OCI-LY1 (cell line): ENCODE results near the gene NBEA.

Experiments used
- H2AFZ ChIP-seq: fragments of 200-600 bp; sonication (generic), shearing (Covaris generic); 2 replicates; pipeline ENCODE4 v1.6.0; 2014; ENCODE audit warnings: antibody characterized with exemption, mild to moderate bottlenecking, low read length
- H3F3A ChIP-seq: fragments of 200-600 bp; sonication (generic), shearing (Covaris generic); 2 replicates; pipeline ENCODE4 v1.6.0; 2014; ENCODE audit warnings: mild to moderate bottlenecking, antibody characterized with exemption, low read length, moderate library complexity; ENCODE audit not compliant: insufficient read depth
- H3K27ac ChIP-seq: fragments of 200-600 bp; sonication (generic); 2 replicates; pipeline ENCODE4 v1.5.1; 2014; ENCODE audit warnings: low read length, mixed run types, mild to moderate bottlenecking, low read depth; ENCODE audit not compliant: poor library complexity, severe bottlenecking
- H3K27me3 ChIP-seq: fragments of 200-600 bp; sonication (generic); 2 replicates; pipeline ENCODE4 v1.6.0; 2014; ENCODE audit warnings: antibody characterized with exemption, mild to moderate bottlenecking, low read length, moderate library complexity; ENCODE audit not compliant: insufficient read depth
- H3K36me3 ChIP-seq: fragments of 200-600 bp; sonication (generic); 2 replicates; pipeline ENCODE4 v1.6.1; 2014; ENCODE audit warnings: mild to moderate bottlenecking, antibody characterized with exemption, low read length, moderate library complexity, mixed read lengths; ENCODE audit not compliant: insufficient read depth
- H3K4me1 ChIP-seq: fragments of 200-600 bp; sonication (generic); 2 replicates; pipeline ENCODE4 v1.5.1; 2014; ENCODE audit warnings: mild to moderate bottlenecking, low read length, moderate library complexity; ENCODE audit not compliant: insufficient read depth, severe bottlenecking
- H3K4me2 ChIP-seq: fragments of 200-600 bp; sonication (generic), shearing (Covaris generic); 2 replicates; pipeline ENCODE4 v1.6.1; 2014; ENCODE audit warnings: low read length
- H3K4me3 ChIP-seq: fragments of 200-600 bp; sonication (generic); 2 replicates; pipeline ENCODE4 v1.5.1; 2014; ENCODE audit warnings: low read length, low read depth, mild to moderate bottlenecking, mixed read lengths; ENCODE audit not compliant: poor library complexity, severe bottlenecking
- H3K79me2 ChIP-seq: fragments of 200-600 bp; shearing (Covaris generic); 2 replicates; pipeline ENCODE4 v1.6.1; 2016; ENCODE audit warnings: mixed run types, low read length, mixed read lengths; ENCODE audit not compliant: insufficient read depth
- H3K9ac ChIP-seq: fragments of 200-600 bp; sonication (generic), shearing (Covaris generic); 2 replicates; pipeline ENCODE4 v1.6.1; 2014; ENCODE audit warnings: mild to moderate bottlenecking, low read length, mixed read lengths
- H3K9me2 ChIP-seq: fragments of 200-600 bp; sonication (generic), shearing (Covaris generic); 2 replicates; pipeline ENCODE4 v1.6.1; 2014; ENCODE audit warnings: low read depth, mild to moderate bottlenecking, low read length, mixed read lengths
- H3K9me3 ChIP-seq: fragments of 200-600 bp; shearing (Covaris generic); 2 replicates; pipeline ENCODE4 v1.6.1; 2014; ENCODE audit warnings: low read length, mixed read lengths
- H4K20me1 ChIP-seq: fragments of 200-600 bp; sonication (generic), shearing (Covaris generic); 2 replicates; pipeline ENCODE4 v1.6.0; 2016; ENCODE audit warnings: mild to moderate bottlenecking, low read length; ENCODE audit not compliant: insufficient read depth
- CTCF ChIP-seq: fragments of 200-600 bp; sonication (generic), shearing (Covaris generic); IDR thresholded peaks from 2 replicates; pipeline ENCODE4 v1.5.1; 2017; ENCODE audit warnings: mild to moderate bottlenecking, antibody characterized with exemption, low read length, moderate library complexity, mixed read lengths
- EZH2 ChIP-seq: fragments of 200-600 bp; sonication (generic), shearing (Covaris generic); IDR thresholded peaks from 2 replicates; pipeline ENCODE4 v1.8.0; 2017; ENCODE audit warnings: borderline replicate concordance, mixed run types, mild to moderate bottlenecking, antibody characterized with exemption, low read length, moderate library complexity, mixed read lengths

NBEA gene

GRCh38 chr13:35530147-35530546, 588.1 kb downstream of the NBEA start:
- H3K4me1 ChIP-seq, result peaks cover 14% of the 10 kb centered on the region
- H3K4me2 ChIP-seq, result no peak overlapping the region
- H3K36me3 ChIP-seq, result no peaks in the 10 kb centered on the region
- H3K9me3 ChIP-seq, result no peaks in the 10 kb centered on the region
- H4K20me1 ChIP-seq, result no peaks in the 10 kb centered on the region
- H3F3A ChIP-seq, result no peaks in the 10 kb centered on the region
- TF ChIP-seq CTCF (no peak), EZH2 (no peak)
- no peak overlapping the region for H3K4me3 ChIP-seq
- H3K27ac ChIP-seq, result no peak overlapping the region
- no peaks in the 10 kb centered on the region for H3K27me3 ChIP-seq
- H3K9me2 ChIP-seq, result no peaks in the 10 kb centered on the region
- no peaks in the 10 kb centered on the region for H3K79me2 ChIP-seq
- H2AFZ ChIP-seq, result no peak overlapping the region
- no peak overlapping the region for H3K9ac ChIP-seq

GRCh38 chr13:35530581-35530980, 588.5 kb downstream of the NBEA start:
- Histone ChIP-seq H3K9me3 (no peaks in the 10 kb centered on the region), H3K4me3 (no peak overlapping the region), H3K27ac (no peak overlapping the region), H3K4me2 (no peak overlapping the region), H2AFZ (no peak overlapping the region), H3K79me2 (no peaks in the 10 kb centered on the region), H3K9me2 (no peaks in the 10 kb centered on the region), H3F3A (no peaks in the 10 kb centered on the region), H3K36me3 (no peaks in the 10 kb centered on the region), H3K9ac (no peak overlapping the region), H3K4me1 (peaks cover 14% of the 10 kb centered on the region), H4K20me1 (no peaks in the 10 kb centered on the region), H3K27me3 (no peaks in the 10 kb centered on the region)
- TF ChIP-seq EZH2, result no peak
- TF ChIP-seq CTCF, result no peak

DNA sequence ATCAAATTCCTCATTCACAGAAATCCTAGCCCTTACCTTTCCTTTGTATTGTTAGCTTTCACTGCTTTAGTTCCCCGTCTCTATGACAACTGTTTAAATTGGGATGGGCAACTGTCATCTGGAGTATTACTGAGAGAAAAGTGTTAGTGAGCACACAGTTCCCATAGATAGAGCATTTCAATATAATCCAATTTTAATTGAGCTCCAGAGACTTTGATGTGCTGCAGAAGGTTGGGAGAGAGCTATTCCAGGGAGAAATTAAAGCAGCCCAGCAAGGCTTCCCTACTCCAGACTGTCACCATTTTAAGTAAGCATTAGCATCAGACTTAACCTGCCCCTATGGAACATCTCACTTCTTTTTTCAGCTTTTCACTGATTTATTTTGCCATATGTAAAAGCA, 589.5 kb downstream of the NBEA start:
- no peaks in the 10 kb centered on the region for H3K36me3 ChIP-seq
- H3K27me3 ChIP-seq, result no peaks in the 10 kb centered on the region
- H3K79me2 ChIP-seq, result no peaks in the 10 kb centered on the region
- no peaks in the 10 kb centered on the region for H3K9me3 ChIP-seq
- no peak overlapping the region for H3K27ac ChIP-seq
- H3K9ac ChIP-seq, result no peak overlapping the region
- H3K9me2 ChIP-seq, result no peaks in the 10 kb centered on the region
- no peak overlapping the region for H3K4me3 ChIP-seq
- H3K4me2 ChIP-seq, result no peak overlapping the region
- peaks cover 14% of the 10 kb centered on the region for H3K4me1 ChIP-seq
- no peak overlapping the region for H2AFZ ChIP-seq
- no peak for TF ChIP-seq EZH2
- no peak for TF ChIP-seq CTCF
- no peaks in the 10 kb centered on the region for H4K20me1 ChIP-seq
- no peaks in the 10 kb centered on the region for H3F3A ChIP-seq
